Endothelial cell (in vitro differentiated cells): Measurements from ENCODE around the gene TMEM106B. TPM values are rescaled to one million over a fixed set of nuclear protein-coding genes. Genes with fewer than 3 reads are reported as not detected.

ENCODE experiments used
- DNase-seq: peaks from one replicate; pipeline ENCODE4 v3.0.0; 2021; ENCODE audit warnings: low spot score
- H3K27ac Mint-ChIP-seq: one replicate; pipeline ENCODE4 v1.8.0; 2021; ENCODE audit warnings: mixed read lengths, inconsistent platforms; ENCODE audit not compliant: unreplicated experiment
- H3K27me3 Mint-ChIP-seq: one replicate; pipeline ENCODE4 v1.8.0; 2021; ENCODE audit warnings: mild to moderate bottlenecking, moderate library complexity, mixed read lengths, inconsistent platforms; ENCODE audit not compliant: unreplicated experiment
- H3K36me3 Mint-ChIP-seq: one replicate; pipeline ENCODE4 v1.8.0; 2021; ENCODE audit warnings: mild to moderate bottlenecking, low read depth, mixed read lengths, inconsistent platforms; ENCODE audit not compliant: unreplicated experiment
- H3K4me1 Mint-ChIP-seq: one replicate; pipeline ENCODE4 v1.8.0; 2021; ENCODE audit warnings: mild to moderate bottlenecking, mixed read lengths, inconsistent platforms; ENCODE audit not compliant: unreplicated experiment
- H3K4me3 Mint-ChIP-seq: one replicate; pipeline ENCODE4 v1.8.0; 2021; ENCODE audit warnings: mild to moderate bottlenecking, mixed read lengths, inconsistent platforms; ENCODE audit not compliant: unreplicated experiment
- H3K9me3 Mint-ChIP-seq: one replicate; pipeline ENCODE4 v1.8.0; 2021; ENCODE audit warnings: mixed read lengths, inconsistent platforms; ENCODE audit not compliant: unreplicated experiment
- CTCF ChIP-seq: fragments of 200-600 bp; sonication (generic); IDR thresholded peaks from one replicate; pipeline ENCODE4 v1.5.0; 2021; ENCODE audit warnings: antibody characterized with exemption; ENCODE audit not compliant: unreplicated experiment
- total RNA-seq: library from RNA; stranded (reverse); fragmentation: NEBNext Ultra II Directional; extraction: Animal tissue kit (Norgen Biotek cat#: 25700); gene quantifications from one replicate; pipeline ENCODE4 v1.2.1, GENCODE V29; 2021; ENCODE audit not compliant: unreplicated experiment

TMEM106B gene
- total RNA-seq, 1 donor from 2014 or later: 23.2 TPM

GRCh38 chr7:12226756-12227155 is 15.7 kb downstream of the TMEM106B start:
- no peaks in the 10 kb centered on the region for H3K9me3 Mint-ChIP-seq
- H3K27me3 Mint-ChIP-seq: no peaks in the 10 kb centered on the region
- H3K36me3 Mint-ChIP-seq: peaks cover 22% of the 10 kb centered on the region
- peaks cover 8% of the 10 kb centered on the region for H3K4me1 Mint-ChIP-seq
- no peak for DNase-seq
- H3K27ac Mint-ChIP-seq: no peak overlapping the region
- no peak for TF ChIP-seq CTCF
- H3K4me3 Mint-ChIP-seq: no peak overlapping the region

GRCh38 chr7:12228024-12228423 is 16.9 kb downstream of the TMEM106B start:
- TF ChIP-seq CTCF: no peak
- Mint-ChIP-seq H3K9me3 (no peaks in the 10 kb centered on the region), H3K27ac (no peak overlapping the region), H3K4me1 (no peaks in the 10 kb centered on the region), H3K27me3 (no peaks in the 10 kb centered on the region), H3K36me3 (peaks cover 22% of the 10 kb centered on the region), H3K4me3 (no peak overlapping the region)
- no peak for DNase-seq

- Mint-ChIP-seq H3K36me3 (peaks cover 22% of the 10 kb centered on the region), H3K27me3 (no peaks in the 10 kb centered on the region), H3K4me1 (no peaks in the 10 kb centered on the region), H3K4me3 (no peak overlapping the region), H3K9me3 (no peaks in the 10 kb centered on the region), H3K27ac (no peak overlapping the region)
- TF ChIP-seq CTCF: no peak
- no peak for DNase-seq
Observed at GRCh38 chr7:12229046-12229445, 18.0 kb downstream of the TMEM106B start.

- Mint-ChIP-seq H3K4me3 (no peak overlapping the region), H3K36me3 (peaks cover 5% of the 10 kb centered on the region), H3K9me3 (no peaks in the 10 kb centered on the region), H3K27me3 (no peaks in the 10 kb centered on the region), H3K27ac (no peak overlapping the region), H3K4me1 (no peaks in the 10 kb centered on the region)
- no peak for TF ChIP-seq CTCF
- no peak for DNase-seq
Observed at GRCh38 chr7:12231097-12231496, 20.0 kb downstream of the TMEM106B start.

GRCh38 chr7:12233175-12233574 is 22.1 kb downstream of the TMEM106B start:
- TF ChIP-seq CTCF: no peak
- H3K36me3 Mint-ChIP-seq: peaks cover 9% of the 10 kb centered on the region
- H3K27me3 Mint-ChIP-seq: no peaks in the 10 kb centered on the region
- no peak overlapping the region for H3K4me3 Mint-ChIP-seq
- no peak overlapping the region for H3K27ac Mint-ChIP-seq
- no peaks in the 10 kb centered on the region for H3K4me1 Mint-ChIP-seq
- no peak for DNase-seq
- no peaks in the 10 kb centered on the region for H3K9me3 Mint-ChIP-seq
